Sciatic nerve (tissue), 2 donors: ENCODE data around the gene SHCBP1. TPM values are rescaled to one million over a fixed set of nuclear protein-coding genes. Genes with fewer than 3 reads are reported as not detected.

Experiments used
- ATAC-seq: fragments of 200-7000 bp; cut with Tn5 transposase; one replicate; pipeline ENCODE4 v1.9.1; 2020; ENCODE audit warnings: mild to moderate bottlenecking, moderate library complexity
- DNase-seq: peaks from one replicate; pipeline ENCODE4 v3.0.0-alpha.2; 2020; ENCODE audit warnings: low spot score
- intact Hi-C: fragments of 100-400 bp; cut with DNase I; formaldehyde crosslinking; loops from one replicate; pipeline ENCODE4 v1.14.2; 2022
- total RNA-seq: library from RNA; stranded (reverse); fragmentation: NEBNext Ultra II Directional; extraction: Animal tissue kit (Norgen Biotek cat#: 25700); gene quantifications from one replicate; pipeline ENCODE4 v1.2.1, GENCODE V29; 2021
- donor health status: DM: no; HTN: no; CAD: no.
- donor health status: DM: no; HTN: no; CAD: no.

SHCBP1 gene
- total RNA-seq, 1 donor from 2014 or later = 1.9 TPM

DNA sequence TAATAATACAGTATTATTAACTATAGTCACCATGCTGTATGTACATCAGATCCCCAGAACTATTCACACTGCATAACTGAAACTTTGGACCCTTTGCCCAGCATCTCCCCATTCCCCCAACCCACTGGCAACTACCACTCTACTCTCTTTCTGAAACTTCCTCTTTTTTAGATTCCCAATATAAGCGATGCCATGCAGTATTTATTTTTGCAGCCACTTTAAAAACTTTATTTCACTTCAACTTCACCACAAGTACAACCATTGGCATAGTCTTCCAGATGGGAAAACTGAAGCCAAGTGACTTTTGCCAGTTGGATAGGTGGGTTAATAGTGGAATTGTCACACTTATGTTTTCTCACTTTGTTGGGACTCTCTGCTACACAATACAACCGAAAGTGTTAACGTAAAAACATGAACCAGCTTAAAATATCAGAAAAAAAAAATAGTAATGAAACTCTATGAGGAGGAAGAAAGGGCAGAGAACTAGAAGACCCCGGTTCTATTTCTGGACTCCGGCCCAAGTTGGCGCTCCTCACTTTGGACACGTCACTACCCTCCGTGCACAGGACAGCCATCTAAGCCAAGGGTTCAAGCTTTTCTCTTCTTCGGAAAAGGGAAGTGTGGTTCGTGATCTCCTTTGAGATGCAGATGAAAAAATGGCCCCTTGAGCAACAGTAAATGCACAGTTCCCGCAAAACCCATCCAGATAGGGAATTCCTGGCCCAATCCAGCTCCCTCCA is 743 bp downstream of the SHCBP1 start:
- DNase-seq (no peak), ATAC-seq (no peak)
- intact Hi-C loops = no loop called here

DNA sequence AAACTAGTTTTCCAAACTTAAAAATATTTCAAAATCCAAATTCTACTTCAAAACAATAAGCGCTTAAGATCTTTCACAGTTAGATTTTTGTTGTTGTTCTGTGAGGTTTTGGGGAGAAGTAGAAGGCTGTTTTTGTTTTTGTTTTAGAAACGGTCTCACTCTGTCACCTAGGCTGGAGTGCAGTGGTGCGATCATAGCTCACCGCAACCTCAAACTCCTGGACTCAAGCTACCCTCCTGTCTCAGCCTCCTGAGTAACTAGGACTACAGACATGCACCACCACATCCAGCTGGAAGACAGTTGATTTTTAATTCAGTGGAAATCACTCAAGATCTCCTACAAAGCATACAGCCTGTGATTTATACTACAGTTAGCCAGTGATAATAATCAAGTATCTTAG is 2.7 kb downstream of the SHCBP1 start:
- intact Hi-C loops = no loop called here
- DNase-seq (no peak), ATAC-seq (no peak)

DNA sequence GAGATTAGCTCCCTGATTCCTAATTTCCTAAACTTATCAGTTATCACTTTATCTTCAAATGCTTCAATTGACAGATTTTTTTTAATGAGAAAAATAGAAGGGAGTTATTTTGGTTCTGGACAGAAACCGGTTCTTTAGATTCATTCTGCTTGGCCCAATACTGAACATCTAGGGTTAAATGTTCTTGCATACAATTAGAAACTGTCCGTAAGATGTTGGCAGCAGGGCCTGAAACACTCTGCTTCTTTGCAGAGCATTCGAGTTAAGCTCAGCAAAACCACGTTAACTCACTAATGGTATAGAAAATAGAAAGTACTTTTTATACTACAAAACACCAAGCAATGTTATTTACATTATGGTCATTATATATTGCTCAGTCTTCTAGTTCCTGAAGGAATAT is 7.2 kb downstream of the SHCBP1 start:
- ATAC-seq = no peak
- DNase-seq = no peak
- intact Hi-C loops = no loop called here

DNA sequence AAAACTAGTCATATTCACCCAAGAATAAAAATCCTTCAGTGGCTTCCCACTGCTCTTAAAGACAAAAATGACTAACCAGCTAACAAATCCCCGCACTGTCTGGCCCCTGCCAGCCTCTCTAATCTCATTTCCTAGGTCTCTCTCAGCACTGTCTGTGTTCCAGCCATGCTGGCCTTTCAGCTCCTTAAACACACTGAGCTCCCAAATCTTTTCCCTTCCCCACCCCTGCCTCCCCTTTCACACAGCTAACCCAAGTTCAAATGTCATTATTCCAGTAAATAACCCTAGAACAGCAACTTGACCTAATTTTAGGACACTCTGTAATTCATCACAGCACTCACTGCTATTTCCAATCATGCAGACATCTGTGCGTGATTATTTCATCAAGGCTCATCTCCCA is 7.8 kb downstream of the SHCBP1 start:
- ATAC-seq (no peak), DNase-seq (no peak)
- intact Hi-C loops = no loop called here

DNA sequence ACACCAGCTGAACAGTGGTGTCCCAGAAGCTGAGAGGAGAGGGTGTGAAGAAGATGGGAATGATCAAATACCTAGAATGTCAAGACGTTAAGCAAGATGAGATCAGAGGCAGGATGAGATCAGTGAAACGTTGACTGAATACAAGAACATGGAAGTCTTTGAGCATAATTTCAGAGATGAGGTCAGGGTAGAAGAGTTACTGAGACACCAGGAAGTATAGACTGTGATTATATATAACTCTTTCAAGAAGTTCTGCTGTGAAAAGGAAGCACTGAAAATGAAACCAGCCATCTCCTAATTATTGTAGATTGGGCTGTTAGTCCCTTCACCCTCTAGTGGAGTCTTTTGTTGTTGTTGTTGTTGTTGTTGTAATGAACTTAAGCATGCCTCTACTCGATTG is 9.1 kb downstream of the SHCBP1 start:
- ATAC-seq (no peak), DNase-seq (no peak)
- intact Hi-C loops = no loop called here

DNA sequence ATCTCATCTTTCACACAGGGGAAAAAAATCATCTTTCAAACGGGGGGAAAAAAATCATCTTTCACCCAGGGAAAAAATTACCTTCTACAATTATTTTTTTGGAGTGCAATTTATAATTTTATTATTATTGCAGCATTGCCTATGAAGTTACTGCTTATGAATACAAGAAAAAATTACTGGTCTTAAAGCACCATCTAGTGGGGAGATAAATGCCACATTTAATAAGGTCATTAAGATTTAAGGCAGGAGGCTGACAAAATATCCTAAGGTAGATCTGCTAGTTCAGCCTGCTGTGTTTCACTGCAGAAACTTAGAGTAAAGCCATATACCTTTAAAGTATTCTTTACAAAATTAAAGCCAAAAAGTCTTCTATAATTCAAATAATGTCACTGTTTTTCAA is 13.7 kb downstream of the SHCBP1 start:
- intact Hi-C loops = no loop called here
- ATAC-seq = no peak
- DNase-seq = no peak

DNA sequence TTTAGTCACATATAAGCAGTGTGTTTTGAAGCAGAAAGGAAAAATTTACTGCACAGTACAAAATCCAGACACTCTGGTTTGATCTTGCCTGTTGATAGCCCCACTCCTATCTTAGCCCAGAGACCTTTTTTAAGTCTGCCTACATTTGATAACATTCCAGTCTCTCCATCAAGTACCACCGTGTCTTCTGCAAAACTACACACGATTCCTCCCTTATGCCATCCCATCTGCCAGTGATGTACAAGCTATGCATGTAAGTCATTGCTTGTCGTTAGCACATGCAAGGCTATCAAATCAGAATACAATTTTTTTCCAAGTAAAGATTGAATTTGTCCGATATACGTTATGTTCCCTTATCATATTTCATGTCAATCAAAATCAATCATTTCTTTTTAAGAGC is 14.9 kb downstream of the SHCBP1 start:
- DNase-seq (no peak), ATAC-seq (no peak)
- intact Hi-C loops = no loop called here

DNA sequence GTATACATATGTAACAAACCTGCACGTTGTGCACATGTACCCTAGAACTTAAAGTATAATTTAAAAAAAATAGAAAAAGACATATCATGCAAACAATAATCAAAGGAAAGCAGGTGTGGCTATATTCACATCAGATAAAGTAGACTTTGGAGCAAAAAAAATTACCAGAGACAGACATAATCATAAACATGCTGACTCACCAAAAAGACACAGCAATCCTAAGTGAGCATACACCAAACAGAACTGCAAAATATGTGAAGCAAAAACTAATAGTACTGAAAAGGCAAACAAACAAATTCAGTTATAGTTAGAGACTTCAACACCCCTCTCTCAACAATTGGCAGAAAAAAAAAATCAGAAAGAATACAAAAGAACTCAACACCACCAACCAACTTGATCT is 29.9 kb downstream of the SHCBP1 start:
- ATAC-seq = no peak
- no peak for DNase-seq
- intact Hi-C loops = no loop called here

DNA sequence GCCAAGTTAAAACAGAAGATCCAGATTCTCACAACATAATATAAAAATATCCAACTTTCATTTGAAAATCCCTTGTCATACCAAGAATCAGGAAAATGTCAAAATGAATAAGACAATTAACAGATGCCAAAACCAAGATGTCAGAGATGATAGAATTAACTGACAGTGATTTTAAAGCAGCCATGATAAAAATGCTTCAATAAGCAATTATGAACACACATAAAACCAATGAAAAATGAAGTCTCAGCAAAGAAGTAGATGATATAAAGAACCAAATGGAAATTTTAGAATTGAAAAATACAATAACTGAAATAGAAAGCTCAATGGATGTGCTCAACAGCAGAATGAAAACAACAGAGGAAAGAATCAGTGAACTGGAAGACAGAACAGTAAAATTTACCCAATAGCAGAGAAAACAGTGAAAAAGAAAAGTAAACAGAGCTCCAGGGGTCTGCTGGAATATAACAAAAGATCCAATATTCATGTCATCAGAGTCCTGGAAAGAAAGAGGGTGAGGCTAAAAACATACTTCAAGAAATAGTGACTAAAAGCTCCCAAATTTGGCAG is 35.1 kb downstream of the SHCBP1 start:
- ATAC-seq (no peak), DNase-seq (no peak)
- intact Hi-C loops = no loop called here

DNA sequence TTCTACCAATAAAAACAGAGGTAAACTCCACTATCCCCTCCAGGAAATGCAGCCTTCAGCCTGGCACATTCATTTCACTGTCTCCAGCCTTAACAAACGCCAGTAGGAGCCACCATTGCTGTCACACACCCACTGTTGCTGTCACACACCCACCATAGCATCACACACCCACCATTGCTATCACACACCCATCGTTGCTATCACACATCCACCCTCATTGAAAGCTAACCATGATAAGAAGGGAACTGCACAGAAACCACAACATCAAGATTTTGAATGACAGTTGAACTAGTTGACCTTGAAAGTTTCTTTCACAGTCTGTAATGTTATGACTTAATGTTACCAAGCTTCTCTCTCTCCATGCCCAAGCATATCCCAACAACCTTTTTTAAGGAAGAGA is 38.1 kb downstream of the SHCBP1 start:
- ATAC-seq = no peak

DNA sequence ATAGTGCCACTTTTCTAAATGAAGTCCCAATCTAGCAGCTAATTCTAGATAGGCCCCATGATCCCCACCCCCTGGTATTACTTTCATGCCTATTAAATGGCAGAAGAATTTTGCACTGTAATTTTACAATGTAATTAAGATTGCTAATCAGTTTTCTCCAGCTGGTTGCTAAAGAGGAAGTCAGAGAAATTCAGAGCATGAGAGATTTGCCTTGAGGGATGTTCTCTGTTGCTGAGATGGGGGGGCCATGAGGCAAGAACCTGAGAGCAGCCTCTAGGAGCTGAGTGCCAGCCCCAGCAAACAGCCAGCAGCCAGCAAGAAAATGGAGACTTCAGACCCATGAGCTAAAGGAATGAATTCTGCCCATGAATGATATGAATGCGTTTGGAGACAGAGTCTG is 38.9 kb downstream of the SHCBP1 start:
- ATAC-seq (no peak), DNase-seq (no peak)
- intact Hi-C loops = no loop called here

More for the DNA sequence above, 38.1 kb downstream of the SHCBP1 start:
- DNase-seq = no peak
- intact Hi-C loops = no loop called here

DNA sequence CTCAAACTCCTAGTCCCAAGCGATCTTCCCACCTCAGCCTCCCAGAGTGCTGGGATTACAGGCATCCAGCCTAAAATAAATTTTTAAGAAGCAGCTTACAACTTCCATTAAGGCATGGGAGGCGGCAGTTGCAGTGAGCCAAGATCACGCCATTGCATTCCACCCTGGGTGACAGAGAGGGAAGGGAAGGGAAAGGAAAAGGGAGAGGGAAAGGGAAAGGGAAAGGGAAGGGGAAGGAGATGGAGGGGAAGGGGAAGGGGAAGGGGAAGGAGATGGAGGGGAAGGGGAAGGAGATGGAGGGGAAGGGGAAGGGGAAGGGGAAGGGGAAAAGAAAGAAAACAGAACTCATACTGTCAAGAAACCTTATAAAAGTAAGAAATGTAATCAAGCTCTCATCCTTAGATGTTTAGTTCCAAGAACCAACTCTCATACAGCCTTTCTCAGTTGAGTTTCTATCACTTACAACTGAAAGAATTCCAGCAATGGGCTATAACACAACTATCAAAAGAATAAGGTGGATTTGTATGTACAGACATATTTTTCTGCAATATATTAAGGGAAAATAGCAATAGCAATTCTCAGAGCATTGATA is 43.1 kb downstream of the SHCBP1 start:
- DNase-seq (no peak), ATAC-seq (no peak)
- intact Hi-C loops = no loop called here

DNA sequence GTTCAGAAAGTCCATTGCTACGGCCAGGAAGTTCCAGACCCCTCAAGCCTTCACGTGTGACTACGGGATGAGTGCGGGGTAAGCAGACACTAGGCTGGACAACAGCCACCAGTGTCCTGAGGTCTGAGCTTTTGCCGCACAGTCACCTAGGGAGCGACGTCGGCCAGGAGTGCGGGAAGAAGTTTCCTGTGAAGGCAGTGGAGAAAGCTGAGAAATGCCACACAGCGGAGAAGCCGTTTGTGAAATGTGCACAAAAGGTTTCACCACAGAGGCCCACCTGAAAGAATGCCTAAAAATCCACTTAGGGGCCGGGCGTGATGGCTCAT is 47.4 kb downstream of the SHCBP1 start:
- intact Hi-C loops = no loop called here
- DNase-seq (no peak), ATAC-seq (no peak)

DNA sequence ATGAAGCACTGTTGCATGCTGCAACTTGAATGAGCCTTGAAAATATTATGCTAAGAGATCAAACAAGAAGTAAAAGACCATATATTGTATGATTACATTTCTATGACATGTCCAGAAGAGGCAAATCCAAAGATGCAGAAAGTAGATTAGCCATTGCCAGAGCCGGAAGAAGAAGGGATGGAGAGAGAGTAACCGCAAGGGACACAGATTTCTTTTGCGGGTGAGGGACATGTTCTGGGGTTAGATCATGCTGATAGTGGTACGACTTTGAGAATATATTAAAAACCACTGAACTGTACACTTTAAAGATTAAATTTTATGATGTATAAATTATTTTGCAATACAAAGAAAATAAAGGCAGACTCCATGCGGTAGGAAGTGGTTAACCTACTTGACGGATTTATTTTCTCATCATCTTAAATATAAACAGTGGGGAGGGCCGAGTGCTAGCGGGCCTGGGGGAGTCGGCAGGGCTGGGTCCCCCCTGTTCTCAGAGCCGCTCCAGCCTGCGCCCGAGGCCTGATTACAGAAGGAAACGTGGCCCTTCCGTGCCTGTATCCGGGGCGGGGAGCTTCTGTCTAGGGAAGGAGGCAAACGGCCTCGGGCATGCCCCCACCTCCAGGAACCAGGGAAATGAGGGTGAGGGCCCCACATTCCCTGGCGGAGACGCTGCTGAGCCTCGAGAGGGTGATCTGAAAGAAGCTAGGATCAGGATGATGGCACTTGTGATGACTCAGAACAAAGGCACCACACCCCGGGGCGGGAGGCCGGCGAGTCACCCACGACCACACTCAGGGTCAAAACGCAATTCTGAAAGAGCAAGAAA is 48.0 kb downstream of the SHCBP1 start:
- intact Hi-C loops = no loop called here
- no peak for DNase-seq
- no peak for ATAC-seq

DNA sequence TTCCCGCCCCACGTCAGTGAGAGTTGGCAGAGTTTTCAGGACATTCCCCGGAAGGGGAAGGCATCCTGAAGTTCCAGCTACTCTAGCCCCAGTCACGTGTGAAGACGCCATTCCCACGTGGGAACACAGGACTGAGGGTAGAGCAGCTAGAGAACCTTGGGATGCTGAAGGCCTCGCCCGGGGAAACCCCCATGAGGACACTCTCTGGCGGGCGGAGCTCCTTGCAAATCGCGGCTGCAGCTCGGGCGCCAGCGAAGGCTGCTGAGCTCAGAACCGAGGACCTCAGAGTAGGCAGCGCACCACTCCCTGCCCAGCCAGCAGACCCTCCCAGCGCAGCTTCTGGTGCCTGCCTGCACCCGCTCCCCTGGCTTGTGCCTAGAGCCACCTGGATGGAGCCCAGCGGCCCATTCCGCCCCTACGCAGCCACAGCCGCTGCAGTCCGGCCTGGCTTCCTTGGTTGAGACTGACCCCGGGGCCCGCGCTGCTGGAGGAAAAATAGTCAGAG is 51.9 kb downstream of the SHCBP1 start:
- no peak for ATAC-seq
- intact Hi-C loops = no loop called here
- no peak for DNase-seq

DNA sequence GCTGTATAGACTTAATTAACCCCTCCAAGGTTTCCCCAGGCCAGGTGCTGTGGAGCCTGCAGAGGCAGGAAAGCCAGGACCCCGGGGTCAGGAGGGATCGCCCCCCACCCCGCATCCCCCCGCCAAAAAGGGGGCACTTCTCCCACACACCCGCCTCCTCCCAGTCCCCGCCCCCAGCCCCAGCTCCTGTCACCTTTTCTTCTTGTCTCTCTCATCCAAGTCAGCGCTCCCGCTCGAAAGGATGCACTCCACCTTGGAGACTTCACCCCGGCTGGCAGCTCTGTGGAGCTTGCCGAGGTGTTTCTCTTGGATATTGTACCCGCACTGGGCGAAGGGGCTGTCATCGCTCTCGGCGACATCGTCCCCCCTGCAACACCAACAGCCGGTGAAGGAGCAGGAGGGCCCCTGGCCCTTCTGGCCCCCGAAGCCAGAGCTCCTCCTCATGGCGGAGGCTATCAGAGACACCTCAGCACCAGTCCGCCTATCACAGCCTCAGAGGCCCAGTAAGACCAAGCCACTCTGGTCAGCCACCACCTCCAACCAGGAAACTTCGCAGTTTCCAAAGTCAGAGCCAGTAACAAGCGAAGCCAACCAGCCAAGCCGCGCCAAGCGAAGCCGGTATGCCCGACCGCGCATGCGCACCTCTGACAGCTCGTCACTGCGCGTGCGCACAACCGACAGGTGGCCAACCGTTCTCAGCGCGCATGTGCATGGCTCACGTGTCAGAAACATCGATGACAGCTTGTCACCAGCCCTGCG is 52.5 kb downstream of the SHCBP1 start:
- ATAC-seq (no peak), DNase-seq (no peak)
- intact Hi-C loops = no loop called here

DNA sequence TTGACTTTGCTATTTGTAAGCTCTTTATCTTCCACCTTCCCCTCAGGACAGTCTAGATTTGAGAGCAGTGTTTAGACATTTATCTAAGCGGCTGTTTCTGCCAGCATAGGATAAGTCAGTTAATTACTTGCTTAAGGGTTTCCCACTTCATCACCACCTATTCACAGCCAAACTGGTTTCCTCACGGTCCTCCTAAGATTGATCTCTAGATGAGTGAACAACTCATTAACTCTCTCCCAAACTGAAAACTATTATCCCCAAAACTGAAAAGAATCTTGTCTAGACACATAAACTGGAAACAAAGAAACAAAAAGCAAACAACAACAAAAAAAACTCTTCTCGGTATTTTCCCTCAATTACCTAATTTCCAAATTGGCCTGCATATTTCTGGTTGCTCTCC is 58.2 kb downstream of the SHCBP1 start:
- intact Hi-C loops = no loop called here
- DNase-seq = no peak
- ATAC-seq = no peak

DNA sequence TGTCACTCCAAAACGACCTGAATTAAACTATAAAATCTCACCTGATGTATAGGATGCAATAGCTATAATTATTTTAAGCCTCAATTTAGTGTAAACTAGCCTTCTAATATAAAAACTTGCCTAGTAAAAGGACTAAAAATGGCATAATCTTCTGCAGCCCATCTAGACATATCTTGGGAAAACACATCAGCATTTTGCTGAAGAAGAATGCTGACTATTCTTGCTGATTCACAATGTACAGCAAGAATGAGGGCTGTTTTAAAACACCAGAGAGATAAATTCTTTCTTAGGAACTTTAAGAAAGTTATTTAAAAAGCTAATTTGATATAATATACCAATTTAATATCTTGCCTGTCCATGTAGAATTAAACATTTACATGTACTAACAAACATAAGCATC is 63.2 kb downstream of the SHCBP1 start:
- DNase-seq (no peak), ATAC-seq (no peak)
- intact Hi-C loops = no loop called here

DNA sequence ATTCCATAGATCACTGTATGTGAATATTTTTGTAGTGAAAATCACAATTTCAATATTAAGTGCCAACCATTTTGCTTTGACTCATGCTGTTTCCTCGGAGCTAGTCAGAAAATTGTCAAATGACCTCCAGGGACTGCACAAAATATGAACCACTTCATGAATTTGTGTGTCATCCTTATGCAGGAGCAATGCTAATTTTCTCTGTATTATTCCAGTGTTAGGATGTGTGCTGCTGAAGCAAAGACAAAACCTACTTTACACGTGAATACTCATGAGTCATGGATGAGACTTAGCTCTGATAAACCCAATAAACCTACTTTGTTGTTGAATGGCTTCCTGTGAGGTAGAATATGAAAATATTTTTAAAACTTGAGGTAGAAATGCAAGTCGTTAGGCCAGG is 65.2 kb downstream of the SHCBP1 start:
- no peak for DNase-seq
- no peak for ATAC-seq
- intact Hi-C loops = no loop called here
